Trophoblast cell (in vitro differentiated cells and primary cell): ENCODE data around the gene DTNB.

Source experiments
- DNase-seq, 2 donors: peaks; one replicate each; pipeline ENCODE4 v3.0.0-alpha.2; 2016
- H2AFZ ChIP-seq: 2 replicates; pipeline ENCODE4 v1.6.1; 2013; ENCODE audit warnings: low read length, moderate library complexity, mild to moderate bottlenecking; ENCODE audit not compliant: insufficient read depth, poor library complexity
- H2AK5ac ChIP-seq: 2 replicates; pipeline ENCODE4 v1.6.1; 2013; ENCODE audit warnings: mild to moderate bottlenecking, low read length
- H2BK120ac ChIP-seq: 2 replicates; pipeline ENCODE4 v1.6.1; 2013; ENCODE audit warnings: low read length, mild to moderate bottlenecking, moderate library complexity; ENCODE audit not compliant: insufficient read depth, poor library complexity
- H2BK12ac ChIP-seq: 2 replicates; pipeline ENCODE4 v1.6.1; 2013; ENCODE audit warnings: mild to moderate bottlenecking, low read length, moderate library complexity
- H2BK5ac ChIP-seq: 2 replicates; pipeline ENCODE4 v1.6.1; 2013; ENCODE audit warnings: low read length, low read depth, moderate library complexity, mild to moderate bottlenecking; ENCODE audit not compliant: poor library complexity
- H3K14ac ChIP-seq: 2 replicates; pipeline ENCODE4 v1.6.1; 2013; ENCODE audit warnings: mild to moderate bottlenecking, low read length
- H3K18ac ChIP-seq: 2 replicates; pipeline ENCODE4 v1.6.1; 2013; ENCODE audit warnings: mild to moderate bottlenecking, low read length
- H3K23ac ChIP-seq: 2 replicates; pipeline ENCODE4 v1.6.1; 2013; ENCODE audit warnings: low read length
- H3K27ac ChIP-seq: 2 replicates; pipeline ENCODE4 v1.5.1; 2013; ENCODE audit warnings: low read depth, mild to moderate bottlenecking, inconsistent platforms, low read length, moderate library complexity
- H3K27me3 ChIP-seq: 2 replicates; pipeline ENCODE4 v1.6.1; 2013; ENCODE audit warnings: inconsistent platforms, mild to moderate bottlenecking, low read length, moderate library complexity; ENCODE audit not compliant: insufficient read depth
- H3K36me3 ChIP-seq, 2 experiments: 1 replicate in 1 of 2; 2 replicates in 1 of 2; pipeline ENCODE4 v1.6.1; 2013; ENCODE audit warnings: low read length in 2 of 2, mild to moderate bottlenecking in 2 of 2, moderate library complexity in 1 of 2; ENCODE audit not compliant: insufficient read depth in 2 of 2, control insufficient read depth in 1 of 2
- H3K4ac ChIP-seq: 2 replicates; pipeline ENCODE4 v1.6.1; 2013; ENCODE audit warnings: low read depth, mild to moderate bottlenecking, low read length, moderate library complexity
- H3K4me1 ChIP-seq, 2 experiments: 1 replicate in 1 of 2; 2 replicates in 1 of 2; pipeline ENCODE4 v1.6.1; 2013; ENCODE audit warnings: low read length in 2 of 2, mild to moderate bottlenecking in 2 of 2, moderate library complexity in 1 of 2; ENCODE audit not compliant: insufficient read depth in 2 of 2, control insufficient read depth in 1 of 2
- H3K4me2 ChIP-seq: 2 replicates; pipeline ENCODE4 v1.6.1; 2013; ENCODE audit warnings: inconsistent platforms, mild to moderate bottlenecking, low read length, moderate library complexity
- H3K4me3 ChIP-seq: 2 replicates; pipeline ENCODE4 v1.5.1; 2013; ENCODE audit warnings: mild to moderate bottlenecking, low read depth, low read length, inconsistent platforms
- H3K79me1 ChIP-seq: one replicate; pipeline ENCODE4 v1.6.1; 2013; ENCODE audit warnings: low read length
- H3K79me2 ChIP-seq: 2 replicates; pipeline ENCODE4 v1.6.1; 2013; ENCODE audit warnings: low read length, mild to moderate bottlenecking; ENCODE audit not compliant: control insufficient read depth, insufficient read depth, poor library complexity
- H3K9ac ChIP-seq: 2 replicates; pipeline ENCODE4 v1.6.1; 2013; ENCODE audit warnings: mild to moderate bottlenecking, low read length
- H3K9me3 ChIP-seq: 2 replicates; pipeline ENCODE4 v1.6.1; 2013; ENCODE audit warnings: low read depth, mild to moderate bottlenecking, control low read depth, inconsistent platforms, low read length; ENCODE audit not compliant: insufficient read depth
- H4K12ac ChIP-seq: 2 replicates; pipeline ENCODE4 v1.6.1; 2013; ENCODE audit warnings: low read depth, mild to moderate bottlenecking, low read length, moderate library complexity
- H4K8ac ChIP-seq: 2 replicates; pipeline ENCODE4 v1.6.1; 2013; ENCODE audit warnings: low read depth, mild to moderate bottlenecking, low read length, moderate library complexity
- H4K91ac ChIP-seq: one replicate; pipeline ENCODE4 v1.6.1; 2013; ENCODE audit warnings: low read depth, mild to moderate bottlenecking, low read length, moderate library complexity
- WGBS: extraction: QIAGEN DNeasy Blood & Tissue Kit; methylation state at CpG from one replicate; pipeline ENCODE4 v1.1.7; 2013; ENCODE audit warnings: missing lambda C conversion rate; ENCODE audit not compliant: insufficient read length, insufficient coverage; ENCODE audit errors: extremely low coverage; 5-methylcytosine and 5-hydroxymethylcytosine counted together

The DTNB gene

GRCh38 chr2:25354116-25354515 is 319.3 kb downstream of the DTNB start:
- peaks cover 2% of the 10 kb centered on the region in 2 experiments for H3K4me1 ChIP-seq
- H4K8ac ChIP-seq: no peak overlapping the region
- no peak overlapping the region for H2AK5ac ChIP-seq
- no peak overlapping the region for H3K27ac ChIP-seq
- no peak overlapping the region for H3K9ac ChIP-seq
- no peak overlapping the region for H3K4me3 ChIP-seq
- no peak overlapping the region for H4K12ac ChIP-seq
- no peak overlapping the region for H3K23ac ChIP-seq
- no peak overlapping the region for H2BK120ac ChIP-seq
- H3K79me1 ChIP-seq: no peaks in the 10 kb centered on the region
- no peaks in the 10 kb centered on the region for H3K27me3 ChIP-seq
- no peak overlapping the region for H2AFZ ChIP-seq
- peaks cover 2% of the 10 kb centered on the region for H3K79me2 ChIP-seq
- H2BK12ac ChIP-seq: no peak overlapping the region
- no peak overlapping the region for H3K4me2 ChIP-seq
- no peaks in the 10 kb centered on the region for H3K9me3 ChIP-seq
- no peaks in the 10 kb centered on the region for H3K36me3 ChIP-seq
- no peak overlapping the region for H3K4ac ChIP-seq
- no peak for DNase-seq
- no CpG with 5 or more reads among the region's 6 CpGs for WGBS
- no peak overlapping the region for H2BK5ac ChIP-seq
- H4K91ac ChIP-seq: no peak overlapping the region
- H3K14ac ChIP-seq: no peak overlapping the region
- no peak overlapping the region for H3K18ac ChIP-seq

- H3K4me2 ChIP-seq: no peak overlapping the region
- H3K36me3 ChIP-seq: no peaks in the 10 kb centered on the region
- no peak overlapping the region for H3K27ac ChIP-seq
- H2BK120ac ChIP-seq: peak overlapping the region; percentile 40
- H3K18ac ChIP-seq: no peak overlapping the region
- peaks cover 2% of the 10 kb centered on the region for H3K79me2 ChIP-seq
- H3K14ac ChIP-seq: no peak overlapping the region
- no peak for DNase-seq
- no peak overlapping the region for H4K12ac ChIP-seq
- no peak overlapping the region for H2BK5ac ChIP-seq
- no peak overlapping the region for H2AK5ac ChIP-seq
- H3K23ac ChIP-seq: no peak overlapping the region
- H3K4me3 ChIP-seq: no peak overlapping the region
- peak overlapping the region; percentile 48 for H2AFZ ChIP-seq
- no peak overlapping the region for H2BK12ac ChIP-seq
- no peaks in the 10 kb centered on the region for H3K27me3 ChIP-seq
- peaks cover 1% of the 10 kb centered on the region for H3K9me3 ChIP-seq
- WGBS: no CpG with 5 or more reads among the region's 7 CpGs
- peak overlapping the region; percentile 42 for H4K91ac ChIP-seq
- no peak overlapping the region for H3K9ac ChIP-seq
- no peak overlapping the region for H3K4ac ChIP-seq
- H3K4me1 ChIP-seq: peaks cover 2 to 5% of the 10 kb centered on the region in 2 experiments
- no peaks in the 10 kb centered on the region for H3K79me1 ChIP-seq
- H4K8ac ChIP-seq: no peak overlapping the region
Observed at GRCh38 chr2:25349397-25349796, 324.0 kb downstream of the DTNB start.

- WGBS: 100% methylated on average over 1 of the region's 2 CpGs
- no peak overlapping the region for H2BK120ac ChIP-seq
Observed at GRCh38 chr2:25347846-25348245, 325.5 kb downstream of the DTNB start.

GRCh38 chr2:25347205-25347815 is 326.1 kb downstream of the DTNB start:
- Histone ChIP-seq H3K9ac (no peak overlapping the region), H2BK120ac (no peak overlapping the region), H3K36me3 (no peaks in the 10 kb centered on the region), H3K14ac (no peak overlapping the region), H3K9me3 (peaks cover 1% of the 10 kb centered on the region), H2AK5ac (no peak overlapping the region), H3K4me1 (peaks cover 5% of the 10 kb centered on the region in 2 experiments), H2BK5ac (no peak overlapping the region), H3K4me2 (no peak overlapping the region), H3K4ac (no peak overlapping the region), H2BK12ac (no peak overlapping the region), H3K27me3 (no peaks in the 10 kb centered on the region), H4K8ac (no peak overlapping the region), H4K91ac (no peak overlapping the region), H3K23ac (no peak overlapping the region), H3K79me2 (peaks cover 2% of the 10 kb centered on the region), H3K27ac (no peak overlapping the region), H2AFZ (no peak overlapping the region), H4K12ac (no peak overlapping the region), H3K79me1 (no peaks in the 10 kb centered on the region), H3K4me3 (no peak overlapping the region), H3K18ac (no peak overlapping the region)
- DNase-seq: peak in 1 of 2 donors; percentile 18
- WGBS: no CpG with 5 or more reads among the region's 7 CpGs

More at GRCh38 chr2:25347846-25348245, 325.5 kb downstream of the DTNB start:
- Histone ChIP-seq H3K79me2 (peaks cover 2% of the 10 kb centered on the region), H4K8ac (no peak overlapping the region), H4K91ac (no peak overlapping the region), H3K4ac (no peak overlapping the region), H4K12ac (no peak overlapping the region), H3K18ac (no peak overlapping the region), H2AFZ (no peak overlapping the region), H3K27ac (no peak overlapping the region), H3K9ac (no peak overlapping the region), H2BK5ac (no peak overlapping the region), H3K36me3 (no peaks in the 10 kb centered on the region), H3K23ac (no peak overlapping the region), H3K4me3 (no peak overlapping the region), H2BK12ac (no peak overlapping the region), H2AK5ac (no peak overlapping the region), H3K79me1 (no peaks in the 10 kb centered on the region), H3K14ac (no peak overlapping the region), H3K4me1 (peaks cover 2 to 5% of the 10 kb centered on the region in 2 experiments), H3K27me3 (no peaks in the 10 kb centered on the region), H3K9me3 (peaks cover 1% of the 10 kb centered on the region), H3K4me2 (no peak overlapping the region)
- no peak for DNase-seq
